Retina (tissue), 1 donor: Measurements from ENCODE around the gene ZIC4.

Experiments
- DNase-seq: peaks from one replicate; pipeline ENCODE4 v3.0.0-alpha.2; 2016

ZIC4 gene

DNA sequence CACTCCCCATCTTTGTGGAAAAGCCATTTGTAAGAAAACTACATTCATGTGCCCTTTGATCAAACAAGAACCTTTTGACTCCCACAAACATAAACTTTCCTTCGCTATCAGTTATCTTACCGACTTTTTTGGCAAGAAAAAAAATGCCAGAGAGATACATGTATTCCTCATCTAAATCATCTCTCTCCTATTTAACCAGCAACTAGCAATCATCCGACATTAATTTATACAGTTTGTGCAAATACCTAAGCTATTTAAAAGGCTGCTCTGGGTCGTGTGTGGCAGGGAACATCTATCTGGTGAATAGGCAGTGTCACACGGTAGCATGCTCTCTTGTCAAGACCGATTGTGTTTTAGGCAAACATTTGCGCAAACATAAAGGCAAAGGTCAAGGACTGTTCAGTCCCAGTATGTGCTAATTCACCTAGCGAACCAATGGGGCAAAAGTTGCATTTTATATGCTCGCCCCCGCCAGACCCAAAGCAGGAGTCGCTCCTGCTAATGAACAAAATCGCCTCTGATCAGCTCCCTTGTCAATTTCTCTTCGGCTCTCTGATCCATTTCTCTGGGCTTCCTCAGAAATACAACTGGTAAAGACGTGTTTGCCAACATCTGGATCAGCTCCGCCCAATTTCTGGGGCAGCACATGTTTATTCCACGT, 37.7 kb downstream of the ZIC4 start:
- DNase-seq: peak; percentile 72

DNA sequence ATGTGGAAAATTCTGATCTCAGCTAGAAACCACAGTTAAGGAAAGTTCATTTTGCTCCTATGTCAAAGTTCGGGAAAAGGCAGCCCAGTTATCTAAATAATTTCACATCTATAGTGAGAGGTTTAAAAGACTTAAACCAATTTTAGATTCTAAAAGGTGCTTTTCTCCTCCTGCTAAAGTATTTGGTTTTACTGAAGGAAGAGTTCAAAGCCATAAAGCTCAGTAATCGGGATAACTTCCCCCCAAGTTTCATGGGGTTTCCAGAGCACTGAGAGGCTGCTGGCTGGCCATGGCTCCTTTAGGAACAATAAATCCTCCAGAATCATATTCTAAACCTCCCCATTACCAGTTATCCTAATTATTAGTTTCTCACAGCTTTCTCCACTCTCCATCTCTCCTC, 38.2 kb downstream of the ZIC4 start:
- DNase-seq: peak; percentile 60

DNA sequence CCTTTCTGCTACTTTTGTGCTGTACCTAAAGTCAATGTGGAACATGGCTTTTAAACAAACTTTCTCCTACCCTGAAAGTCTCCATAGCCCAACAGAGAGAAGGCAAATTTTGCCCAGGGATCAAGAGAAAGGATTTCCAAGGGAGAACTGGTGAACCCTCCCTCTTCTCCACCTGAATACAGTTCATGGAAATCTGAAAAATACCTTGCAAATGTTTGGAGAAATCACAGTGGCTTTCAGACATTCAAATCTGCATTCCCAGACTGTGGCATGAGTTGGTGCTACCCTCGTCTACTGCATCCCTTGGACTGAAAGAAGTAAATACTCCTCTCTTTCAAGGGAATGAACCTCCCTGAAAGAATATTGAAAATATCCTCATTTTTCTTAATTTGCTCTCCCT, 38.7 kb downstream of the ZIC4 start:
- no peak for DNase-seq

DNA sequence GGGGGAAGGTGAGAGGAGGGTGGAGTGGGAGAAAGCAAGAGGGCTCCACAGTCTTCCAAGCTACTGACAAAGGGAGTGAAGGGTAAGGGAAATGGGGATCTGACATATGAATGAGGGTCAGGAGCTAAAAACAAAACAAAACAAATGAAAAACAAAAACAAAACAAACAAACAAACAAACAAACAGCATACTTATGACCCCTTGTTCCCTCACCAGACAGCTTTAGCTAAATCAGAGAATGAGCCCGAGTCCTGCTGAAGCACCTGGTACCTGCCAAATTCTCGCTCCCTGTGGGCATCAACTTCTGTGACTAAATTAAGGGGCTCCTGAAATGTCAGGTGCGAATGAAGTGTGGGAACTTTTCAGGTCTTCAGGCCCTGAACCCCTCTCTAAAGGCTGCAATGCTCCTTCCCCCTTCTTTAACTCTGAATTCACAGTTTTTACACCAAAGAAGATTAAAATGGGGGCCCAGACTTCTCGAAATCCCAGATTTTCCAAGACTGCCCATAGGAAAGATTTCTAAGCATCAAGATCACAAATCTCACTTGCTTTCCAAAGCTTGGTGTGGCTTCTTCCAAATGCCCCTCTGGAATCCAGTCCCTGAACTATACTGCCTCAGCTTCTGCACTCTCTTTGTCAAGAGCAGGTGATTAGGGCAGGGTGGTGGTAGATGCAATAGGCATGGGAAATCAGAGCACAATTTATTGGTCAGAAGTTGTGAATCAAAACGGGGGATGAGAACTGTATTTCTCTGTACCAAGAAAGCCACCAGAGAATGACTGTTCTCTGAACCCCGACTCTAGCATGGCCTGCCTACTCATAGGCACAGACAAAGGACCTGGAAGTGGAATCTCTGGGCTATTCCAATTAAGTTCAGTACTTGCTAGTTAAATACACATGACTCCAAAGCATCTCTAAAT, 40.9 kb downstream of the ZIC4 start:
- DNase-seq: no peak

DNA sequence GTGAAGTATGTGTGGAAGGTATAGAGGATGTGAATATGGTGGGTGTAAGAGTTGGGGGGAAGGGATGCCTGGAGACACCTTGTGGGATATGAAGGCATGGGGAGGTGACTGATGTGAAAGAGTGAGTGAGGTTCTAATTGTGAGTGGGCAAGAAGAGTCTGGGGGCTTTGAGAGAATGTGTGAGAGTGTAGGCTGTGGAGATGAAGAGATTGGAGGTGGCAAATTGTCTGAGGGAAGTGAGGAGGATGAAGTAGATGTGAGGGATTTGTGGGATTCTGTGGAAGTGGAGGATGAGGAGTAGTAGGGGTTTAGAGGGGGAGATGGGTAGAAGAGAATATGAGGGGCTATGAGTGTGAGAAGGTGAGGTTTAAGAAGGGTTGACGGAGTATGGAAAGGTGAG, 41.6 kb downstream of the ZIC4 start:
- DNase-seq: no peak

DNA sequence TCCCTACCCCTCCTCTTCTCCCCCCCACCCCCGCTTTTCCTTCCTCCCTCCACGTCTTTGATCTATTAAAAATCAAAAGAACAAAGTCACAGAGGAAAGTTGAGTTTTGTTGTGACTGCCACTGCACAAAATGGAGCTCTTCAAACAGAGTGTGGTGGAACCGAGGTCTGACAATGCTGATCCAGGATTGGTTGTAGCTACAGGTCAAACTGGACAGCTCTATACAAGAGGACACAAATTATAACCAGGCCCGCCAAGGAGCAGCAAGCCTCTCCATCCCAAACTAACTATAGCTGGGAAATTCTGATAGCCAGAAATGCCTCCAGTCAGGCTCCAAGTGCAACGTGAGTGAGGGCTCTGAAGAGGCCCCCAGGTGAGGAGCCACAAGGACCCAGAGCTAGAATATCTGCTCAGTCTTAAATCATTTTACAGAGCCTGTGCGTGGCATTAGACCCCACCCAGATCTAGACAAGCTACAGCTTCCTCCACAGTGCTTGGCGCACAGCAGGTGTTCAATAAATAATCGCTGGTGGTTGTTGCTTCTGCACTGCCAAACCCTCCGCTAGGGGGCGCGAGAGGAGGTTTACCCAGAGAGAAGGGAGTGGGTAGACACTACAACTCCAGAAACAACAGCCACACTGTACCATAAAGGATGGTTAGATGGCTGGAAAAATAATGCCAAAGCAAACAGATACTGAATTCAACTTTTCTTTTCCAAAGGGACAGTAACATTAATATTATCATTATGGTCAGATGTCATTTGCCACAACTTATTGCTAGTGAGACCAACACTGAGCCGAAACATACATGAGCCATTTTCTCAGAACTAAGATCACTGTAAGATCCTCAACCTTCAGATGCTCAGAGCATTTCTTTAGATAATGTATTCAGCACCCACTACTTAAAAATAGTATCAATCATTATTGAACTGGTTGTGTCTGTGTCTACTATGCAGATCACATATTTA, 44.6 kb downstream of the ZIC4 start:
- DNase-seq: peak; percentile 52

DNA sequence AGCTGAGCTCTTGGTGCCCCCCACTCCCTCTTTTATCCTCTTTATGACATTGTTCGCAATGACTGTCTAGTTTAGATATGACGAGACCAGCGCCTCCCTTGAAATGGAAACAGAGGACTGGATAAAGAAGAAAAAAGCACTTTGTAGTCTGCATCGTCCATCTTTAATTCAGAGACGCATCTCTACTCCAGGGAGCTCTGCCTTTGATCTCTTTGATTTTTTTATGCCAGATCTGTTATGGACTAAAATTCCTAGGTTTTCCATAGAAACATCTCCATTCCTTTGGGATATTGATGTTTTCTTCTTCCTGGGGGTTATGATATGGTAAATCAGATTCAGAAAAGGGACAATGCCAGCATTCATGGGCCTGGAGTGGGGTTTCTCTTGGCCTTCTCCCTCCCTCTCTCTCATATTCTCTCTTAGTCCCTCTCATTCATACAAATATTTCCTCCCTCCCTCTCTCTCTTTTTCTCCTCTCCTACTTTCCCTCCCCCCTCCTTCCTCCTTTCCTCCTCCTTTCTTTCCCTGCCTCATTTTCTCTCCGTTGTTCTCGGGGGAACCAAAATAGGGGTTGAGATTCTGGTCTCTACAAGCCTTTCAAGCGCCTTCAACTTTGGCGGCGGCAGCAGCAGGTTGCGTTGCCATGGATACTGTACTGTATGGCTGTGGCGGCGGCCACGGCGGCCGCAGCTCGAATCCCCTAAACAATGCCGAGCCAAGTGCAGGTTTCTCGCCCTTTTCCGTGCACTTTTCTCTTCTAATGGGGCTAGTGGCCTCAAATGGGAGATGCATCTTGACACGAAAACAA, 45.5 kb downstream of the ZIC4 start:
- DNase-seq: peak; percentile 76

DNA sequence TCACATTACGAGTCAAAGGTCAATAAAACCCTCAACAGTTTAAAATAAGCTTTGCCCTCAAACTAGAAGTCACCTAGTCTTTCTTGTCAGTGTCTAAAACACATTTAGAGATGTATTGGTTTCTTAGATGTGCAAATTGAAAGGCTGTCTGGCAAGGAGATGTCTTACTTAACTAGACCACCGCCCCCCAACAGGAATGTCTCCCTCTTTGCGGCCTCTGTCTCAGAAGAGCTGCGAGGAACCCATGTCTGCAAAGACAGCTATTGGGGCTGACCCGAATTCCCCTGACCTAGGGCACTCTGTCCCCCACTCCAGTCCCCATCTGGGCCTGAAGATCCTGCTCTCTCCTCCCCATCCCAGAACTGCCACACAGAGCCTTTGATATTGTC, 46.3 kb downstream of the ZIC4 start:
- no peak for DNase-seq

DNA sequence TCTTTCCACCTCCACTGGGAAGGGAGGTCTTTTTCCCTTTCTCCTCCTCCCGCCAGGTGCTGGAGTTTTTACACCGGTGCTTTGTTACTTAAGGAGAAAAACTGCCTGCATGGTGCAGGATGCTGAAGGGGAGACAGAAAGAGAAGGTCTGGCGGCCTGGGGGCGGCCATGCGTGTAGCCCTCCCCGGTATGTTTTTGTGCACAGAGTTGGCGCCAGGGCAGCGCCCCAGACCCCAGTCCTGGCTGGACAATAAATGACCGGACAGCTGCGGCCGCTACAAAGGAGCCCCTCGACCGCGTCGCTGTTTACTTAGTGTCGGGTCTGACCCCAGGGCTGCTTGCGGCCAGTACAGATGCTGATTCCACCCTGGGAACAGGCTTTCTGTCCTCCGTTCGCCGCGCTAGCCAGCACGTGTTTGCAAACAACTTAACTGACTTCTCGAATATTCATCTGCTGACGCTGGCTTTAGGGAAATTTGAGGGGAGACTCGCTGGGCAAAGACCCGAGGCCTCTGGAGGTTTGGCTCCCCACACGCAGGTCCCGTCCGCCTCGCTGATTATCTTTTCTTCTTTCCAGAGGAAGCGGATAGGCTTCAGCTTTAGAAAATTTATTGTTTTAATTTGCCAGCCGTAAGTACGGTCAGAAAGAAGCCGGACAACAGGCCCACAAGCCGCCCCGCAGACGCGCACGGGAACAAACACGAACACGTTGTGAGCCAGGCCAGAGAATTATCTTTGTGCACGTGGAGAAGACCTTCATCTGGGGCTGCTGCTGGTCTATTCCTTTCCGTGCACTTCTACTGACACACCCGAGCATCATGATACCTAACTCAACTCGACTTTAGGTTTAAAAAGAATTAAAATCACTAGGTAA, 46.9 kb downstream of the ZIC4 start:
- DNase-seq: peak; percentile 69

DNA sequence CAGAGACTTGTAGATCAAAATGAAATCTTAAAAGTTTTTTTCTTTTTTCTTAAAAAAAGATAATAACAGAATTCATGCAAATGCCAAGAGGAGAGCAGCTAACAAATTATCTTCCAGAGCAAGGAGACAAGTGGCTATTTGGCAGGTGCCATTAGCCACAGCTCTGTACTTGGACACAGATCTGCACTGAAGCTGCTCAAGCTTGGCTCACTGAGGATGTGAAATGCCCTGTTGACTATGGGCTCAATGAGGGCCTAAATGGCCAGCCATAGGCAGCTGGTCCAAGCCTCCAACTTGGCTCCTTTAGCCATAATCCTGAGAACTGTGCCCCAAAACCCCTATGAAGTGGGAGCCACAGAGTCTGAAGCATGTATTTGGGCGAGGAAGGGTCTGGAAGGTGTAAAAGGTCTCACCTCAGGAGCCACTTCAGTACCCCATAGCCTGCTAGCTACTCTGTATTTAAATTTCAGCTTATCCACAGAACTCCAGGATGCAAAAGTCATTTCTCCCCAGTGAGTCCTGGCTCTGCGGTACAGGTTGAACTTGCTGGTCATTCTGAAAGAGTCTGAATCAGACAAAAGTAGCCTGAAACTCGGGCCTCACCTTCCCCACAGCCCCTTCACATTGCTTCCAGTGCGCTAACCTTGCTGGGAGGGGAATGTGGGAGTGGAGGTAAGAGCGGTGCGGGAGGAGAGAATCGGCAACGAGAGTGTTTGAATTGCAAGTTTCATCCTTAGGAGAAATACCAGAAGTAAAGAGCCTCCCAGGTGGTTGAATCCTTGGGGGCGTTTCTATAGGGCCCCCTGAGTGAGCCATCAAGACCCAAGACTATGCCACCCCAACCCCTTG, 48.0 kb downstream of the ZIC4 start:
- peak; percentile 23 for DNase-seq

DNA sequence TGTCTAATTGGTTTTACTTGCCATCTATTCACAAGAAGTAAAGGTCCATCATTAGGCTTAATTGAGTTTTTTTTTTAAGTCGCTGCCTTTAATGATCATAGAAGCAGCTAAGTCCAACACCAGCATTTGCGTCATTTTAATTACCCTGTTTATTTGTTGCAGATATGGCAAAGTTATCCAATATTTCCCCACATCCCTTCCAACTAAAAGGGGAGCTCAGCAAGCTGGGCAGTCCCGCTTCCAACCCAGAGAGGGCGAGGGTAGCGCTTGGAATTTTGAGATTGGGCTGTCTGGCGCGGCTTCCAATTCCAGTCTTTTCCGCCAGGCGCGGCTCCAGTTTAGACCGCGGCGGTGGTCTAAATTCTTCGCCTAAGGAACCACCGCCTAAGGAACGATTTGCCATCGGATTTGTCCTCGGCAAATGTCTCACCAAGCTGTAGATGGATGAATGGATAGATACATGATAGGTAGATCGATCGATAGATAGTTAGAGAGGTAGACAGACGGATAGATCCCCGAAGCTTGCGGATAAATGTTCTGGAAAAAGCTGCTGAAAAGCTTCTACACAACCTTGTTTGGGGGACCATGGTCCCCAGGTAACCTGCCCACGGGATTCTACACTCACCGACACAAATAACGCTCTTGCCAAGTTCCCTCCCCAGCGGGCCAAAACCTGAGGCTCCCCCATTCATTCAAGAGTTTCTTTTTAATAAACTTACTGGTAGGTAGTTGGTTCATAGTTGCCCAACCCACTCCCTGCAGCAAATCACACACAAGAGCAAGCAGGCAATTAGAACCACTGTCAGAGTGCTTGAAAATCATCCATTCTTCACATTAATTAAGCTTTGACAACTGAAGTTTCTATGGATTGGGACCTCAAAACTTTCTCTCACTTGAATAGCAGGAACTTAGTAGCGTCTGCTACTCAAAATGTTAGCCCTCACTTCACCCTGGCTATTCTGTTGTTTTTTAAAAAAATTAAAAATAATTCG, 49.1 kb downstream of the ZIC4 start:
- peak; percentile 77 for DNase-seq

DNA sequence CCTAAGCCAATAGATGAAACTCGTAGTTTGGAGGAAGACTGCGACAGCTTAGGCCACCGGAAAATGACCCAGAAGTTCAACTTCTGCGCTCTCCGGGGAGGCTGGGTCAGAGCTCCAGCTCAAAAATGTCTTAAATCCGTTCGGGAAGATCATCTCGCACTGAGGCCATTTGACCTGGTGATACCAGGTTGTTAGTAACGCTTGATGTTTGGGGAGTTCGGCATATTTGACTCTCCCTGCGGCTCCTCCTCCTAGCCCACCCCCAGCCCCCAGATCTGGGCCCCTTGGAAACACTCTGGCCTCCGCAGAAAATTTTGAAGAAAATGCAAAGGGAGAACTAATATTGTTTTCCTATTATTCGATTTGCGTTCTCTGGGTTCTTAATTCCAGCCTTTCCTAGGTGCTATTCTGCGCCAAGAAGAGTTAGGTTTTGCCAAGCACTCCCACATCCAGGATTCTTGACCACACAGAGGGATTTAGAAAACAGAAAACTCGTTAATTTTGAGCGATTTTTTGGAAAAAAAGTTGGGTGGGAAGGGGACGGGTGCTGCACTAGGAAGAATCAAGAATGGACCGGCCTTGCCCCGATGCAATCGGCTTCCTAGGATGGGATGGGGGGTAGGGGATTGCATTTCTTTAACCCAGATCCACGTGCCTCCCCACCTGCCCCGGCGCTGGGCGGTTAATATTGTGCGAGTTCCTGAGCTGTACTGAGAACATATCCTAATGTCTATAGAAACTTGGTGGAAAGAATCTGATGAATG, 50.0 kb downstream of the ZIC4 start:
- peak; percentile 45 for DNase-seq

DNA sequence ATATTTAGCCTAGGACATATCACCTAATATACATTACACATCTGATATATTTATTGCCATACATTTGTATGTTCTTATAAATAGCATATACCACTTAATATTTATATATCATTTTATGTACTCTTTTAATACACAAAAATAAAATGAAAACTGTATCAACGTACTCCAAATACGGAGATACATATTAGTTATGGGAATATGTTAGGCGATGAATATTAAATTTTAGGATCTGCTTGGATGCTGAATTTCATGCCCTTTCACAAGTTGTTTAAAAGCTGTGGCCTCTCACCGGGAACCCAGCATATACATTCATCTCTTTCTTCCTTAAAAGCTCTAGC, 50.6 kb downstream of the ZIC4 start:
- no peak for DNase-seq

DNA sequence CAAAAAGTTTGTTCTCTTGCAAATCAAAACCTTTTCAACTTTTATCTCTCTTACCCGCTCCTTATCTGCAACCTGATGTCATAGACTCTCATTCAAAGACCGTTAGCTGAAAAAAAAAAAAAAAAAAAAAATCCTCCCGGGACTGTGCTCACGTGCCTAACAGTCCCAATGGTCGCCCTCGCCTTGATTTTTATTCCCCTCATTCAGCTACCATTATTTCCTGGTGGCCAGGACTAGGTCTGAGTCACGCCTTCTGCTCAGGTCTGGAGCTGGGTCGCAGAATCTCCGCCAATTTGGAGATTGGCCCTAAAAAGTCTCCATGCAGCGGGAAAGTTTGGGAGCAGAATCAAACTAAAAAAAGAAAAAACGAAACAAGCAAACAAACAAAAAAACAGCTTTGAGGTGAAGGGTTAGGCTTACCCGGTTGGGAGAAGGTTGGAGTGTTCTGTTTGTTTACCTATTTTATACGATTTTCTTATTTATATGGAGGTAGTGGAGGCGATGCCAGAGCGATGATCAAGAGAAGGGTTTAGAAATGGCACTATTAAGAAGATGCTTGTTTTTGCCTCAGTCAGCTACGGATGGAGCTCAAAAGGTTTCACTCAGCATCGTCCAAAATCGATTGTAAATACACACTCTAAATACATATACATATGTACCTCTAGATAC, 51.1 kb downstream of the ZIC4 start:
- no peak for DNase-seq

DNA sequence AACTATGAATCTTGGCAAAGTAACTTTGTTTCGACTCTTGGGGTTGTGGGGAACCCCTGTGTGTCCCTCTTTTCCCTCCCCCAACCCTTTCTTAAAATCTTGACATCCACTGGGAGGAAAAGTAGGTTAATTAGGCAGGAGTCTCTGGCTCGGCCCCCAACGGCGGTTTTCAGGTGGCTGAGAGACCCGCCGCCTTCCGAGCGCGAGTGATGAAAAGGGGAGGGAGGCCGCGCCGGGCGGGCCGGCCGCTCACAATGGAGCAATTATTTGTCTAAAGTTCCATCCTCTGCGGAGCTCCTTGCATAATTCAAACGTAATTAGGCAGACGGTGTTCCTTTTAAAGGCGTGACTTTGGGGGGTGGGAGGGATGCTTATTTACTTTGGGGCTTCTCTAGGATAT, 51.7 kb downstream of the ZIC4 start:
- peak; percentile 80 for DNase-seq

DNA sequence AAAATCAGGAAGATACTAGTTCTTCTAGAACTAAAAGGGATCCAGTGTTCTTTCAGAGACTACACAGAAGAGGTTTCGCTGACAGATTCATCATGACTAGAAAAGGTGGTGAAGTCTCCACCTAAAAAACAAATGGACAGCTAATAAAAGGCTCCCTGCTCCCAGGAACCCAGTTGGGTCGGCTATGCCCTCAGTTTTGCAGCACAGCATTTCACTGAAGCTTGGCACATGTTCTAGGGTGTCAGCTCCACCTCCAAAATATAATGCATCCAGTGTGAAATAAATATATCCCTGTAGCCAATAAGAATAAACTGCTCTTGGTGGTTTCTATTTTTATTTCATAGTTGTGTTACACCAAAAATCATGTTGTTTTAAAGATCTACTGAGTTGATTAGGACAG, 55.0 kb downstream of the ZIC4 start:
- DNase-seq: no peak

DNA sequence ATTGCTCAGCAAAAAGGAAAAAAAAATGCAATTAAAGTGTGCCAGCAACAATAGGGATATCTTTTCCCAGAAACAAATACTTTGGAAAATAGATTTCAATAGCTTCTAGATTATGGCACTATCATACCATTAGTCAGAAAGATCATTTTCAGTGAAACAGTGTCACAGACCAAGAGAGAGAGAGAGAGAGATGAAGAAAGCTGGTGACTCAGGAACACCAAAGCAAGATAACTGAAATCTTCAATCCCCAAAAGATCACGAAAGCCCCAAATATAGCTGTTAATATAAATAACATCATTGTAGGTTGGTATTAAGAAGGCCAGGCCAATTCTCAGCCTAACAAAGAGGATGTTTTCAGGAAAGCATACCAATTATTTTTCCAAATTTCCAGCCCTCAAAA, 57.4 kb downstream of the ZIC4 start:
- DNase-seq: no peak

DNA sequence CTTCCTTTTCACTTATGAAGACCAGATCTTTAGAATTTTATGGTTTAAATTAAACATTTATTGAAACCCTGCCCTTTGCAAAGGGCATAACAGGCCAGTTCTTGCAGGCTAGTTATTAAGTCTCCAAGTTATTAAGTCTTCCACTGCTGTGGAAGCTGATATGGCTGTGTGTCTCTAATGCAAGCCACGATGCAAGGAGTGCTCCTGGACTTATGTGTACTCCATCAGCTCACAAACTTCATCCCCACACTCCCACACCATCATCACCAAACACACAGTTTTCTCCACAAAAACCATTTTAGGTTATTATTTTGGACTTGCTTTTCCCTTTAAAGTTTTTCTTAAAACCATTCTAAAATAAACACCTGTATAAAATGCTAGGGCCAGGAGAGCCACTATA, 62.4 kb downstream of the ZIC4 start:
- DNase-seq: no peak
